HG02763 (cell line): ENCODE results near the gene SPATA25.
A peak's percentile ranks its signal among the peaks of the same experiment; 100 is the strongest.
"Not testable (repeated sequence)": the region's sequence is repeated elsewhere in the genome, so short reads cannot be mapped to it uniquely, and the experiment has no call there.

Experiments
- ATAC-seq: cut with Tn5 transposase; IDR thresholded peaks from one replicate; pipeline ENCODE4 v1.9.1; 2021; ENCODE audit warnings: mild to moderate bottlenecking, moderate library complexity; ENCODE audit not compliant: unreplicated experiment

SPATA25 gene

GRCh38 chr20:45917790-45918141, 30.3 kb upstream of the SPATA25 start:
- ATAC-seq = no peak

DNA sequence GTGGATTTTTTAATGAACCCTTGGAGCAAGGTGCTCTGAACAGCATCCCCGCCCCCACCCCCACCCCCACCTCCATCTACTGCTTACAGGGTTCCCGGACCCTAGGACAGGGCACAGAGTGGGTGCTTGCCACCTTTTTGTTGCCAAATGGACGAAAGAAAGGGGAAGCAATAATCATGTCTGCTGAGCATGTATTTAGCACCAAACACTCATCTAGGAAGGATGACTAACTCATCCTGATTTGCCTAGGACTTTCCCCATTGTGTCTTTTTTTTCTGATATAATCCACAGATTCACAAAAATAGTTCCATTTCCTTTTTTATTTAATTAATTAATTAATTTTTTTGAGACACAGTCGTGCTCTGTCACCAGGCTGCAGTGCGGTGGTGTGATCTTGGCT, 25.7 kb upstream of the SPATA25 start:
- no peak for ATAC-seq

- no peak for ATAC-seq
Observed at GRCh38 chr20:45912344-45912682, 24.9 kb upstream of the SPATA25 start.

DNA sequence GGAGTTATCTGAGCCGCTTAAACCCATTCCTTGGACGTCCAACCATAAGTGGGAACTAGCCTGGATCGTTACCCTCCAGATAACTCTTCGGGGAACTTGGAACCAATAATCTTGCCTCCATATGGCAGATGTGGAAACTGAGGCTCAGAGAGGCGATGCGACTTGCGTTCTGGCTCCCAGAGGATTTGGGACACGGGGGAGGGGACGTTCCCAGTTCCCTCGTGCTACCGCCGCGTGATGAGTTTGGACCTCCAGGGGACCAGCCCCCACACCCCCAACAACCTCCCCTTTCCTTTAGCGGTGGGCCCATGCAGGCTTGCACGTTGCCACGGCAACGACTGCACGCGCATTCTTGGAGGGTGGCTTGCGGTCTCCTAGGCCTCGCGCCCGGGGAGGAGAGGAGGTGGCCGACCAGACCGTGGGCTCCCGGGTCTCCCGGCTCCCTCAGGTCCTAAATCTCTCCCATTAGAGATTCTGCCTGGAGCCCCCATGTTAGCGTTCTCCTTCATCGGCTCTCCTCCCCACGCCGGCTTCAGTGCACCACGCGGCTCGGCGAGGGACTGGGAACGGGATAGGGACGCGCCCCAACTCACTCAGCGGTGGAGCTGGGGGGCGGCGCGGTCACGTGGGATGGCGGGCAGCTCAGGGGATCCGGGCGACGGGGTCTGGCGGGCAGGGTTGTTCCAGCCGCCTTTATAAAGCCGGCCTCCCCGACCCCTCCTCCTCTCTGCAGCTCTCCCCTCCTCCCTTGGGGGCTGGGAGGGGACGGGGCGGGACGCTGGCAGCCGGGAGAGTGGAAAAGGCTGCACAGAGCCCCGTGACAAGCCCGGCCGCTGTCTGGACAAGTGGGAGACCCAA, 24.3 kb upstream of the SPATA25 start, which contains the start of gene PLTP:
TSS of gene PLTP (minus strand) at position 670 of the 858 bp plus-strand sequence. CDS start 703 bp downstream, outside the sequence.
- no peak for ATAC-seq

GRCh38 chr20:45910670-45911485, 23.5 kb upstream of the SPATA25 start:
- ATAC-seq = peak; percentile 84

DNA sequence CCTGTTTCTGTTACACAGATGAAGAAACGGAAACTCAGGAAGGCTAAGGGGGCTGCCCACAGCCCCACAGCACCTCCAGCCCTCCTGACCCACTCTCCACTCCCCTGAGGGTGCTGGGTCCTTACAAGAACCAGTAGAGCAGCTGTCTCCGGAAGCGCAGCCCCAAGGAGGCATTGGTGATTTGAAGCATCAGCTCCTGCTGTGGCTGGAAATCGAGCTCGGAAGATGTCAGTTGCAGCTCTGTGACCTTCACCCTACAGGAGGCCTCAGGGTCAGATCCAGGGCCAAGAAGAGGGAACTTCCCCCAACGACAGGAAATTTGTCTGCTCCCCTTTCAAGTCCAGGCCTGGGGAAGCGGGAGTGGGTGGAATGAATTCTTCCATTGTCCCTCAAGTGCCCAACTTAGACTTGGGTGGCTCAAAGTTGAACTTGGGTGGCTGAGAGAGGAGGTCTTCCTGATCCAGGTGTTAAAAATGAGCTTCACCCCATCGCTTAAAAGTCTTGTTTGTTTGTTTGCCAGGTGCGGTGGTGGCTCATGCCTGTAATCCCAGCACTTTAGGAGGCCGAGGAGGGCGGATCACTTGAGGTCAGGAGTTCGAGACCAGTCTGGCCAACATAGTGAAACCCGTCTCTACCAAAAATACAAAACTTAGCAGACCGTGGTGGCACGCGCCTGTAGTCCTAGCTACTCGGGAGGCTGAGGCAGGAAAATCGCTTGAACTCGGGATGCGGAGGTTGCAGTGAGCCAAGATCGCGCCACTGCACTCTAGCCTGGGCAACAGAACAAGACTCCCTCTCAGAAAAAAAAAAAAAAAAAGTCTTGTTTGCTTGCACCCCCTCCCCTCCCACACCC, 22.6 kb upstream of the SPATA25 start:
- no peak for ATAC-seq

GRCh38 chr20:45909336-45909808, 21.9 kb upstream of the SPATA25 start:
- no peak for ATAC-seq

DNA sequence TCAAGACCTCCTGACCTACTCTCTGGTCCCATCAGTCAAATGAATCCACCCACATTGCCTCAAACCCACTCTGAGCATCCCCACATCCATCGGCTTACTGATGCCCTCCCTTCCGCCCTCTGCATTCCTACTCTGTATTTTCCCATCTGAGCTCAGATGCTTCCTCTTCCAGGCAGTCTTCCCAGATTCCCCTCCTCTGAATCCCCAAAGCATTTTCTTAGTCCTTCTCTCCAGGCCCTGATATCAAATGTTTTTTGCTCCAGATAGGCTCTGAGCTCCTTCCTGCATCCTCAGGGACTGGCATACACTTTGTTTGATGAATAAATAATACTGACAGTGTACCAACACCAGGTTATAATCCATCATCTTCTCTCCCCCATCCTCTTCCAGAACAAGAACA, 20.7 kb upstream of the SPATA25 start:
- no peak for ATAC-seq

- no peak for ATAC-seq
Observed at GRCh38 chr20:45907219-45907948, 20.0 kb upstream of the SPATA25 start.

- no peak for ATAC-seq
Observed at GRCh38 chr20:45905505-45906079, 18.2 kb upstream of the SPATA25 start.

DNA sequence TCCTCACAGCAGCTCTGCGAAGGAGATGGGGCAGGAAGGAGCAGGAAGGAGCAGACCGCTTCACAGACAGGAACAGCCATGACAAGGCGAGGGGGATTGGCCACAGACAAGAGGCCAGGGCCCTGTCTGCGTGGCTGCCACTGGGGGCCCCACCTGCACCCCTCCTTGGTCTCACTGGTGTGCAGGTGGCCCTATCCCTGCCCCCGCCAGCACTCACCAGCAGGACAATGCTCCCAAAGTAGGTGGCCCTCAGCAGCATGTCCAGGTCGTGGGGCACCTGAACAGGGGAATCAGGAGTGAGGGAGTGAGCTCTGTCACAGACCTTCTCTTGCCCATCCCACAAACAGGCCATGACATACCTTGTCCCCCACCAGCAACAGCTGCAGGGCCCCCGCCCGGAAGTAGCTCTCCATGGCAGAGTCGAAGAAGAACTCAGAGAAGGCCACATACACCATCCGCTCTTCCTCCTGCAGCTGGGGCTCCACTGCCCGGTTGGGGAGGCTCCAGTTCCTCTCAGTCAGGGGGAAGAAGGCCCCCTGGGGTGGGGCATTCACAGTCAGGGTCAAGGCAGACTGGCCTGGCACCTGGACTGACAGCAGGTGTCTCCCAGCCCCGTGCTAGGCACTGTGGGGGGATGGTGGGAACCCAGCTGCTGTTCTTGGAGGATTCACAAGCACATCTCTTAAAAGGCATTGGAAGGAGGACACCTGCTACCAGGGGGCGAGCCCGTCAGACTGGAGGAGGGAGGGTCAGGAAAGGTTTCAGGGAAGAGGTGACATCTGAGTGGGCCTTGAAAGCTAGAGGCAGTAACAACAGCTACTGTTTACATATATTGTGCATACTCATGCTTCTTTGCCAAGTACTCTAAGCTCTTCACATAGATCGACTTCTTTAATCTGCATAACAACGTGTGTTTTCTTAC, 17.4 kb upstream of the SPATA25 start:
- no peak for ATAC-seq

GRCh38 chr20:45902199-45902701, 14.8 kb upstream of the SPATA25 start:
- no peak for ATAC-seq

DNA sequence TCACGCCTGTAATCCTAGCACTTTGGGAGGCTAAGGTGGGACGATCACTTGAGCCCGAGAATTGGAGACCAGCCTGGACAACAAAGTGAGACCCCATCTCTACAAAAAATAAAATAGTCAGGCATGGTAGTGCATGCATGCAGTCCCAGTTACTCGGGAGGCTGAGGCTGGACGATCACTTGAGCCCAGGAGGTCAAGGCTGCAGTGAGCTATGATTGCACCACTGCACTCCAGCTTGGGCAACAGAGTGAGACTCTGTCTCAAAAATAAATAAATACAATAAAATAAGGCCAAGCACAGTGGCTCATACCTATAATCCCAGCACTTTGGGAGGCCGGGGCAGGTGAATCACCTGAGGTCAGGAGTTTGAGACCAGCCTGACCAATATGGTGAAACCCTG, 13.9 kb upstream of the SPATA25 start:
- not testable (repeated sequence) for ATAC-seq

- ATAC-seq = no peak
Observed at GRCh38 chr20:45899046-45899835, 11.8 kb upstream of the SPATA25 start.

DNA sequence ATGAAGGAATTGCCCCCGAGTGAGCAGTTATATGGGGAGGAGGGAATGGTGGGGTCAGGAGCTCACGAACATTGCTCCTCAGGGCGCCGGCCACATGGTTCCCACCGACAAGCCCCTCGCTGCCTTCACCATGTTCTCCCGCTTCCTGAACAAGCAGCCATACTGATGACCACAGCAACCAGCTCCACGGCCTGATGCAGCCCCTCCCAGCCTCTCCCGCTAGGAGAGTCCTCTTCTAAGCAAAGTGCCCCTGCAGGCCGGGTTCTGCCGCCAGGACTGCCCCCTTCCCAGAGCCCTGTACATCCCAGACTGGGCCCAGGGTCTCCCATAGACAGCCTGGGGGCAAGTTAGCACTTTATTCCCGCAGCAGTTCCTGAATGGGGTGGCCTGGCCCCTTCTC, 10.9 kb upstream of the SPATA25 start:
- ATAC-seq = no peak

- ATAC-seq = no peak
Observed at GRCh38 chr20:45897692-45898091, 10.3 kb upstream of the SPATA25 start.

- ATAC-seq = no peak
Observed at GRCh38 chr20:45897289-45897688, 9.9 kb upstream of the SPATA25 start.

GRCh38 chr20:45896641-45897161, 9.3 kb upstream of the SPATA25 start:
- no peak for ATAC-seq
